ENCODE measurements around the gene CAMTA1.

The CAMTA1 gene

DNA sequence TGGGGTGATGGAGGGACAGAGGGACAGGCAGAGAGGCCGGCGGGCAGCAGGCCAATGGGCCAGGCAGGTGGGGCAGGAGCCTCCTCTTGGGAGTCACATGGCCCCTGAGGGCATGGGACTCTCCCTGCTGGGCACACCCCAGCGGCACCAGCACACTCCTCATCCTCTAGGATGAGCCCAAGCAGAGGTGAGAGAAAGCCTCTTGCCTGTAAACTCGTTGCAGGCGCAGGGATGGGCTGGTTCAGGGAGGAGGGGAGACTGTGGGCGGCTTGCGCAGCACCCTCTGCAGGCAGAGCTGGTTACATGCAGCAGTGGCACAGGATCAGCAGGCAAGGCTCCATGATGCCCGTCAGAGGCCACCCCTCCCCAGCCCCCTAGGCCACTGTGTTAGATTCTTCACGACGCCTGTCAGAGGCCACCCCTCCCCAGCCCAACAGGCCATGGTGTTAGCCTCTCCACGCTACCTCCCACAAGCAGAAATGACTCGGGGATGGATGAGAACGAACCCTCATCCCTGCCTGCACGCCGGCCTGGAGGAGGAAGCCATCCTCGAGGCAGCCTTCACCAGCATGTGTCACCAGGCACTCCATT lies 776.2 kb downstream of the CAMTA1 start:
- DNase-seq (ENCODE audit: low read depth) = no peak
- H3K4me3 ChIP-seq (ENCODE audit: low read length) = no peak overlapping the region
- TF ChIP-seq, protein P1, sequence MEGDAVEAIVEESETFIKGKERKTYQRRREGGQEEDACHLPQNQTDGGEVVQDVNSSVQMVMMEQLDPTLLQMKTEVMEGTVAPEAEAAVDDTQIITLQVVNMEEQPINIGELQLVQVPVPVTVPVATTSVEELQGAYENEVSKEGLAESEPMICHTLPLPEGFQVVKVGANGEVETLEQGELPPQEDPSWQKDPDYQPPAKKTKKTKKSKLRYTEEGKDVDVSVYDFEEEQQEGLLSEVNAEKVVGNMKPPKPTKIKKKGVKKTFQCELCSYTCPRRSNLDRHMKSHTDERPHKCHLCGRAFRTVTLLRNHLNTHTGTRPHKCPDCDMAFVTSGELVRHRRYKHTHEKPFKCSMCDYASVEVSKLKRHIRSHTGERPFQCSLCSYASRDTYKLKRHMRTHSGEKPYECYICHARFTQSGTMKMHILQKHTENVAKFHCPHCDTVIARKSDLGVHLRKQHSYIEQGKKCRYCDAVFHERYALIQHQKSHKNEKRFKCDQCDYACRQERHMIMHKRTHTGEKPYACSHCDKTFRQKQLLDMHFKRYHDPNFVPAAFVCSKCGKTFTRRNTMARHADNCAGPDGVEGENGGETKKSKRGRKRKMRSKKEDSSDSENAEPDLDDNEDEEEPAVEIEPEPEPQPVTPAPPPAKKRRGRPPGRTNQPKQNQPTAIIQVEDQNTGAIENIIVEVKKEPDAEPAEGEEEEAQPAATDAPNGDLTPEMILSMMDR (IDR thresholded peaks at IDR 0.05; ENCODE audit: insufficient read depth, low read depth, low read length, missing control alignments) = peak; percentile 19

DNA sequence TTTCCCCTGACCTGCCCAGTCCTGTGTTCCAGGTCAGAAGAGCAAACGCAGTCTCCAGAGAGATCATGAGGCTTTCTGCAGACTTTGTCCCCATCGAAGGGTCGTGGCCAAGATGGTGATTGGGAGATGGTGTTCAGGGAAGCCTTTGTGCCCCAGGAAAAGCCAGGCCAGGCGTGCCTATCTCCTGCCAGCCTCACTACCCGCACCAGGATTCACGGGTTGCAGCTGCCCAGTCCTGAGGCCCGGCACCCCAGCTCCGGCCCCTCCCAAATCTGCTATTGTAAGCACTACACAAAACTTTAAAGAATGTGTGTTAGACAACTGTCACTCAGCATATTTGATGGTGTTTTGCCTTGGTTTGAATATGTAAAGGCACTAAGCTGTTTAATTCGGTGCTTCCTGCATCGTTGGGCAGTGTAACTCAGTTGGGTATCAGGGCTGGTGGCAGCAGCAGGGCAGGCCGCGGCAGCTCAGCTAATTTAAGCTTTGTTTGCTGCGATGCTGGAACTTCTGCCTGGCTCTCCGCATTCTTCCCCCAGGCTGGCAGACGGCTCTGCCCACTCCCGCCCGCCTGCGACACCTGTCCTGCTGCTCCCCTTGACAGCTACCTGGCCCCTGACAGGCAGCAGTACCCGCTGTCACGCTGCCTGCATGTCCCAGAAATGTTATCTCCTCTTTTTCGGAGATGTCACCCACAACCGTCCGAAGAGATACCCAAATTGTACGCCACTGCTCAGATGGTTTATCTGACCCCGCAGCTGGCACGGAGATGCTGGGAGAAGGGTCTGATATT lies 776.9 kb downstream of the CAMTA1 start:
- no peak overlapping the region for H3K4me3 ChIP-seq (ENCODE audit: low read length)
- no peak for DNase-seq (ENCODE audit: low read depth)
- TF ChIP-seq, protein P1 (IDR thresholded peaks at IDR 0.05; ENCODE audit: insufficient read depth, low read depth, low read length, missing control alignments) = no peak

DNA sequence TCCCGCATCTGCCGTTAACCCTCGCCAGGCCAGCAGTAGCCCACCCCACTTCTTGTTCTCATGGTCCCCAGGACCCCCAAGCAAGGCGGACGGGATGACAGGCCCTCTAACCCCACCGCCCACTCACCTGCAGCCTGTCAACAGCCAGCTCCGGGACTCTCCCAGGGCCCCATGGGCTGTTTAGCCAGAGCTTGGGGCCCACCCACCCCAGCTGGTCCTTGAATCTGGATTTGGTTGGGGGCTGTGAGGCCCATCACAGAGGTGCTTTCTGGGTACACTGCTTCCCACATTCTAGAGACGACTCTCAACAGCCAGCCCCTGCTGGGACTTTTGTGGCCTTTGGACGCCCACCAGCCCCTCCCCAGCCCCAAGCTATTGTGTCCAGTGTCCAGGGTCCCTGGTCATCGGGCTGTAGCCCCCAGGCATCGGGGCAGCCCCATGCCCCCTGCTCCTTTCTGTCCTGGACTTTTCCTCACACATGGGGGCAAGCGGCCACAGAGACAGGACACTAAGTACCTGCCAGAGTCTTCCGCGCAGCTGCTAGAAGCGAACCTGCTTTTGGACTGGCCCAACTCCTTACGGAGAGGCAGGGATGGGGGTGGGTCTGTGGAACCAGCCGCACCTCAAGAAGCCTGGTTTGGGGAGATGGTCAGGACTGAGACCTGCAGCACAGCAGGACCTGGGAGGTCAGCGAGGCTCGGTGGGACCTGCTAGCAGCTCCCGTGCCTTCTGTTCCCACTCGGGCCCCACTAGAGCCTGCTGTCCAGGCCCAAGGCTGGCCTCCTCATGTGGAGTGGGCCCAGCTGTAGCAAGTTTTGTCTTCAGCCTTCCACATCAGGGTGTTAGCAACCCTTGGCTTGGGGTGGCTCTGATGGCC lies 777.7 kb downstream of the CAMTA1 start:
- TF ChIP-seq, protein P1 (IDR thresholded peaks at IDR 0.05; ENCODE audit: insufficient read depth, low read depth, low read length, missing control alignments) = no peak

DNA sequence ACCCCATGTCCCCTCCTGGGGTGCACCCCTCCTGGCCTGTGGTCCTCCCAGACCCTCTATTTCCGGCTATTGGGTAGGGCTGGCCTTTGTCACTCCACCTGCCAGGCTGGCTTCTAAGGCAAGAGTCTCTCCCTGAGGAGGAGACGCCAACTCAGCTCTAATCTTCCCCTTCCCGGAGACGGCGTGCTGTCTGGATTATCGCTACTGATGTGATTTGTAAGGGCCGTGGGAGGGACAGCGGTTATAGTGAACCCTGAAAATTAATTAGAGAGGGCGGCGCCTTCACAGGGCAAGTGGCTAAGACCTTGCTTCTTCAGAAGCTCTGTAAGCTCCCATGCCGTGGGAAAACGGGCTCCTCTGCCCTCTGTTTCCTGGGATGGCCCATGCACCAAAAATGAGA lies 778.9 kb downstream of the CAMTA1 start:
- no peak overlapping the region for H3K4me3 ChIP-seq (ENCODE audit: low read length)
- no peak for DNase-seq (ENCODE audit: low read depth)
- TF ChIP-seq, protein P1 (IDR thresholded peaks at IDR 0.05; ENCODE audit: insufficient read depth, low read depth, low read length, missing control alignments) = no peak

More for the DNA sequence above, 777.7 kb downstream of the CAMTA1 start:
- H3K4me3 ChIP-seq (ENCODE audit: low read length) = no peak overlapping the region
- no peak for DNase-seq (ENCODE audit: low read depth)

DNA sequence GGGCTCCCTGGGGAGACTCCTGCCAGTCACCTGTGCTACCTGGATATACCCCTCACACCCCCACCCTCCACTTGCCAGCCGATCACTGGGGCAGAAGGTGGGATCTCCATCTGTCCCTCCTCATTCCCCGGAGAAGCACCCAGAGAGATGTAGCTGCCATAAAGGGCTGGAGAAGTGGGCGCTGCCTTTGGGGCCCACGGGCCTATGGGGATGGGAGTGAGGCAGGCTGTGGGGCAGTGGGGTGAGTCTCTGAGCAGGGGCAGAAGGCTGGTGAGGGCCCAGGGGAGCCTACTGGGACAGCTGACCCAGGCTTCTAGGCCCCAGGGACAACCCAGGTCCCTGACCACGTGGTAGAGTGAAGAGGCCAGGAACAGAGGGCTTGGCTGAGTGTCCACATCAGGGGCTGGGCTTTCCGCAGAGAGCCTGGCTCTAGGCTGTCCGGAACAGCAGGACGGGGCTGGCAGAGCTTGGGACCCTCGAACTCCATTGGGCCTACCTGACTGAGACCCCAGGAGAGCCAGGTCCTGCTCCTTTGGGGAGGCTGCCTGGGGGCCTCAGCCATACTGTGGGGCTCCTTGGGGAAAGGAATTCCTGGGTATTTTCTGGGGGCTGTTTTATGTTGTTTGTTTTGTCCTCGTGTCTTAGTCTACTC lies 780.0 kb downstream of the CAMTA1 start:
- no peak overlapping the region for H3K4me3 ChIP-seq (ENCODE audit: low read length)
- DNase-seq (ENCODE audit: low read depth) = no peak
- TF ChIP-seq, protein P1 (IDR thresholded peaks at IDR 0.05; ENCODE audit: insufficient read depth, low read depth, low read length, missing control alignments) = no peak

All from epithelial cell of esophagus (primary cell).